ENCODE results near the gene MRPL54. TPM values are rescaled to one million over a fixed set of nuclear protein-coding genes. Genes with fewer than 3 reads are reported as not detected.

MRPL54 gene
- total RNA-seq, 1 experiment from 2014 or later, result 73.9 TPM

DNA sequence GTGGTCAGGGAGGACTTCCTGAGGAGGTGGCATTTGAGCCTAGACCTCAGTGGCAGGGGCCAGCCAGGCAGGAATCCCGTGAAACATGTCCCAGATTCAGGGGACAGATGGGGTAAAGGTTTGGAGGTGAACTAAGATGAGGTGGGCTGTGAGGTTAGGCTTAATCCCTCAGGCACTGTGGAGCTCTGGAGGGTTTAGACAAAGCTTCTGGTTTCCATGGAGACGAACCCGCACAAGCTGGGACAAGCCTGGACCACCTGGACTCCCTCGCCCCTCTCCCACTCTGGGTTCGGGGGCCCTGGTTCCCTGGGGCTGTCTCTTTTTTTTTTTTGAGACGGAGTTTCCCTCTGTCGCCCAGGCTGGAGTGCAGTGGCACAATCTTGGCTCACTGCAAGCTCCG, 38.6 kb upstream of the MRPL54 start:
- Histone ChIP-seq H3K4me3 (ENCODE audit: low read length) (no peak overlapping the region), H3K9me2 (replicated peaks; ENCODE audit: low read length) (no peaks in the 10 kb centered on the region), H3K27ac (ENCODE audit: low read length) (no peak overlapping the region), H3K4me1 (ENCODE audit: insufficient read depth, low read length) (no peaks in the 10 kb centered on the region; the same call in 1 of the 2 replicates), H3K79me2 (ENCODE audit: low read length) (no peaks in the 10 kb centered on the region), H2AFZ (ENCODE audit: low read length) (no peak overlapping the region), H3K27me3 (ENCODE audit: low read length) (no peaks in the 10 kb centered on the region), H4K20me1 (ENCODE audit: low read length) (no peaks in the 10 kb centered on the region), H3K9ac (ENCODE audit: low read length) (no peak overlapping the region), H3F3A (ENCODE audit: low read length, unreplicated experiment) (no peaks in the 10 kb centered on the region), H3K4me2 (ENCODE audit: low read length) (no peak overlapping the region), H3K9me3 (ENCODE audit: low read length) (no peaks in the 10 kb centered on the region), H3K36me3 (ENCODE audit: low read depth, low read length) (no peaks in the 10 kb centered on the region)
- TF ChIP-seq, protein P1, sequence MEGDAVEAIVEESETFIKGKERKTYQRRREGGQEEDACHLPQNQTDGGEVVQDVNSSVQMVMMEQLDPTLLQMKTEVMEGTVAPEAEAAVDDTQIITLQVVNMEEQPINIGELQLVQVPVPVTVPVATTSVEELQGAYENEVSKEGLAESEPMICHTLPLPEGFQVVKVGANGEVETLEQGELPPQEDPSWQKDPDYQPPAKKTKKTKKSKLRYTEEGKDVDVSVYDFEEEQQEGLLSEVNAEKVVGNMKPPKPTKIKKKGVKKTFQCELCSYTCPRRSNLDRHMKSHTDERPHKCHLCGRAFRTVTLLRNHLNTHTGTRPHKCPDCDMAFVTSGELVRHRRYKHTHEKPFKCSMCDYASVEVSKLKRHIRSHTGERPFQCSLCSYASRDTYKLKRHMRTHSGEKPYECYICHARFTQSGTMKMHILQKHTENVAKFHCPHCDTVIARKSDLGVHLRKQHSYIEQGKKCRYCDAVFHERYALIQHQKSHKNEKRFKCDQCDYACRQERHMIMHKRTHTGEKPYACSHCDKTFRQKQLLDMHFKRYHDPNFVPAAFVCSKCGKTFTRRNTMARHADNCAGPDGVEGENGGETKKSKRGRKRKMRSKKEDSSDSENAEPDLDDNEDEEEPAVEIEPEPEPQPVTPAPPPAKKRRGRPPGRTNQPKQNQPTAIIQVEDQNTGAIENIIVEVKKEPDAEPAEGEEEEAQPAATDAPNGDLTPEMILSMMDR (conservative IDR thresholded peaks at IDR 0.05; ENCODE audit: low read depth, low read length), result no peak
- TF ChIP-seq EZH2 (IDR thresholded peaks at IDR 0.05; ENCODE audit: low read length, unreplicated experiment) (no peak), EZH2phosphoT487 (IDR thresholded peaks at IDR 0.05; ENCODE audit: borderline replicate concordance, low read length) (no peak)
- ChIA-PET CTCF (no interaction called here), POLR2A (ENCODE audit: unreplicated experiment) (no interaction called here)
- intact Hi-C loops (cut with micrococcal nuclease), result no loop called here
- BruUV-seq (replicated peaks), result no TSS peak
- DNase-seq (no peak), ATAC-seq (no peak)

DNA sequence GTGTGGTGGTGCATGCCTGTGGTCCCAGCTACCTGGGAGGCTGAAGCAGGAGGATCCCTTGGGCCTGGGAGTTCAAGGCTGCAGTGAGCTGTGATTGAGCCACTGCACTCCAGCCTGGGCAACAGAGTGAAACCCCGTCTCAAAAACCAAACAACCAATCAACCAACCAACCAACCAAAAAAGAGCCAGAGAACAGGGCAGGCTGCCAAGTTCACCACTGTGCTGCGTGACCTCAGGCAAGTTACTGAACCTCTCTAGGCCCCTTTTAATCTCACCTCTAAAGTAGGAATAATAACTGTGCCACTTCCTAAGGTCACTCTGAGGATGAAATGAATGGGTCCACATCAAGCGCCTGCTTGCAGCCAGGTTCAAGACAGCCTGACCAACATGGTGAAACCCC, 37.4 kb upstream of the MRPL54 start:
- Histone ChIP-seq H3K9me3 (ENCODE audit: low read length) (no peaks in the 10 kb centered on the region), H3K4me1 (ENCODE audit: insufficient read depth, low read length) (no peaks in the 10 kb centered on the region; the same call in 1 of the 2 replicates), H3K27ac (ENCODE audit: low read length) (no peak overlapping the region), H3K36me3 (ENCODE audit: low read depth, low read length) (no peaks in the 10 kb centered on the region), H2AFZ (ENCODE audit: low read length) (no peak overlapping the region), H3K9me2 (replicated peaks; ENCODE audit: low read length) (no peaks in the 10 kb centered on the region), H3K9ac (ENCODE audit: low read length) (no peak overlapping the region), H4K20me1 (ENCODE audit: low read length) (no peaks in the 10 kb centered on the region), H3F3A (ENCODE audit: low read length, unreplicated experiment) (no peaks in the 10 kb centered on the region), H3K4me3 (ENCODE audit: low read length) (no peak overlapping the region), H3K79me2 (ENCODE audit: low read length) (no peaks in the 10 kb centered on the region), H3K27me3 (ENCODE audit: low read length) (no peaks in the 10 kb centered on the region), H3K4me2 (ENCODE audit: low read length) (no peak overlapping the region)
- BruUV-seq (replicated peaks), result no TSS peak
- intact Hi-C loops (cut with micrococcal nuclease), result no loop called here
- CTCF ChIA-PET, result interaction anchor here (0.6 kb wide), 1 partner anchor 1570 kb away, joined by 4 read pairs; no protein-coding TSS in a partner anchor
- no peak for ATAC-seq
- no peak for DNase-seq
- POLR2A ChIA-PET (ENCODE audit: unreplicated experiment), result no interaction called here
- TF ChIP-seq EZH2phosphoT487 (IDR thresholded peaks at IDR 0.05; ENCODE audit: borderline replicate concordance, low read length), result no peak
- no peak for TF ChIP-seq EZH2 (IDR thresholded peaks at IDR 0.05; ENCODE audit: low read length, unreplicated experiment)
- TF ChIP-seq, protein P1 (conservative IDR thresholded peaks at IDR 0.05; ENCODE audit: low read depth, low read length), result no peak

DNA sequence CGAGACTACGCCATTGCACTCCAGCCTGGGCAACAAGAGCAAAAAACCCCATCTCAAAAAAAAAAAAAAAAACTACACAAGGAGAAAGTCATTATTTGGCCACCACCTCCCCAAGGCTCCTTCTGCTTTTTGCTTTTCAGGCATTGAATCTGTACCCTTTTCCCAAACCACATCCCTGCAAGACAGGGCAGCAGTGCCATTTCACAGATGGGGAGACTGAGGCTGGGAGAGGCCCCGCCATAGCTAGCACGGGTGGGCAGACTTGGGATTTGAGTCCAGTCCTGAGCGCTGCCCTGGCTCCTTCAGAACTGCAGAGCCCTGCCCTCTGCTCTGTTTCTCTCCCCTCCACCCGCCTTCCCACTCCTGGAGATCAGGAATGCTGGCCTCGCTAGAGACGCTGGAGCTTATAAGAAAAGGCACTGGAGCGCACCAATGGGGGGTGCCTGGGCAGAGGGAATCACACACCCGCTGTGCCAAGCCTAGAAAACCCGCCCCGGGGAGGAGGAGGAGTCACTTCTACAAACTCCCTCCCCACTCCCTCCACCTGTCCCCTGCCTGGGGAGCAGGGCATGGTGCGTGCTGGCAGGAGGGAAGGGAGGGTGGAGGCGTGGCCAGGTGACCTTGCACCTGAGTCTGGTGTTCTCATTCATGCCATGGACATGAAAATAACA, 36.7 kb upstream of the MRPL54 start:
- Histone ChIP-seq H3K79me2 (ENCODE audit: low read length) (no peaks in the 10 kb centered on the region), H3K4me2 (ENCODE audit: low read length) (no peak overlapping the region), H3K4me1 (ENCODE audit: insufficient read depth, low read length) (no peaks in the 10 kb centered on the region; the same call in 1 of the 2 replicates), H4K20me1 (ENCODE audit: low read length) (no peaks in the 10 kb centered on the region), H3K27ac (ENCODE audit: low read length) (no peak overlapping the region), H3F3A (ENCODE audit: low read length, unreplicated experiment) (no peaks in the 10 kb centered on the region), H3K36me3 (ENCODE audit: low read depth, low read length) (no peaks in the 10 kb centered on the region), H3K9ac (ENCODE audit: low read length) (no peak overlapping the region), H2AFZ (ENCODE audit: low read length) (no peak overlapping the region), H3K27me3 (ENCODE audit: low read length) (no peaks in the 10 kb centered on the region), H3K4me3 (ENCODE audit: low read length) (no peak overlapping the region), H3K9me3 (ENCODE audit: low read length) (no peaks in the 10 kb centered on the region), H3K9me2 (replicated peaks; ENCODE audit: low read length) (no peaks in the 10 kb centered on the region)
- ATAC-seq, result no peak
- ChIA-PET POLR2A (ENCODE audit: unreplicated experiment) (no interaction called here), CTCF (no interaction called here)
- no TSS peak for BruUV-seq (replicated peaks)
- no peak for DNase-seq
- TF ChIP-seq EZH2phosphoT487 (IDR thresholded peaks at IDR 0.05; ENCODE audit: borderline replicate concordance, low read length) (no peak), EZH2 (IDR thresholded peaks at IDR 0.05; ENCODE audit: low read length, unreplicated experiment) (no peak)
- TF ChIP-seq, protein P1 (conservative IDR thresholded peaks at IDR 0.05; ENCODE audit: low read depth, low read length), result no peak
- intact Hi-C loops (cut with micrococcal nuclease), result no loop called here

Data from PC-3 (cell line).